Measurements from ENCODE around the gene PDE10A.

DNA sequence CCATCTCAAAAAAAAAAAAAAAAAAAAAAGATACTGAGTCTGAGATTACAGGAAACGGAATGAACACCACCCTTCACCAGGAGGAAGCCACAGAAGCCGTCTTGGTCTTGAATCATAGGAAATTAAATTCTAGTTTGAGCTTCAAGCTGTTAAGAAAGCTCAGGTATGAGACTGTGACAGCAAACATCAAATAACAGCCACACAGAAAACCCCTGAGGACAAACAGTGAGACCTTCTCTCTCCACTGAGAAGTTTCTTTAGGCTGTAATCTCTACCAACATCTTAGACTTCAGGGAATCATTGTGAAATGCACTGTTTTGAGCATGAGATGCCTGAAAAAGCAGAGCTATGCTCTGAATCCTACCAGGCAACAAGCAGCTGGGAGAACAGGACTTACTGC is 30.8 kb downstream of the PDE10A start:
- no peak for TF ChIP-seq SUZ12 (IDR thresholded peaks at IDR 0.05; ENCODE audit: extremely low read depth, insufficient read depth, insufficient read length)
- no peak for TF ChIP-seq ZNF274 (IDR thresholded peaks at IDR 0.05; ENCODE audit: low read depth, low read length)

Measured in NT2/D1 (cell line).